Heart left ventricle (tissue), 16 donors: ENCODE measurements around the gene CBLB. TPM values are rescaled to one million over a fixed set of nuclear protein-coding genes. Genes with fewer than 3 reads are reported as not detected.

Experiments
- ATAC-seq, 4 donors: fragments of 200-7000 bp; cut with Tn5 transposase; one replicate each; pipeline ENCODE4 v1.9.1; 2020 to 2022; ENCODE audit warnings: moderate library complexity in 4 of 4, mild to moderate bottlenecking in 3 of 4, moderate number of reproducible peaks in 1 of 4
- DNase-seq, 5 donors: peaks; one replicate each; pipeline ENCODE4 v3.0.0-alpha.2; 2020
- H3K27ac ChIP-seq, 12 donors: fragments of 200-600 bp; sonication (generic) in 4 of 12; one replicate each; pipeline versions ENCODE4 v1.5.0 to v1.8.0; 2016 to 2022; ENCODE audit warnings: mild to moderate bottlenecking in 2 of 12
- H3K27me3 ChIP-seq, 9 donors: fragments of 200-600 bp; sonication (generic) in 2 of 9; one replicate each; pipeline versions ENCODE4 v1.5.1 to v1.8.0; 2016 to 2022; ENCODE audit warnings: mild to moderate bottlenecking in 3 of 9
- H3K36me3 ChIP-seq, 9 donors: fragments of 200-600 bp; sonication (generic) in 2 of 9; one replicate each; pipeline versions ENCODE4 v1.5.0 to v1.8.0; 2018 to 2022; ENCODE audit warnings: mild to moderate bottlenecking in 2 of 9
- H3K4me1 ChIP-seq, 12 donors: fragments of 200-600 bp; sonication (generic) in 4 of 12; one replicate each; pipeline versions ENCODE4 v1.5.0 to v1.8.0; 2016 to 2022; ENCODE audit warnings: mild to moderate bottlenecking in 3 of 12
- H3K4me3 ChIP-seq, 12 donors: fragments of 200-600 bp; sonication (generic) in 4 of 12; one replicate each; pipeline versions ENCODE4 v1.5.0 to v1.8.0; 2017 to 2022; ENCODE audit warnings: mild to moderate bottlenecking in 9 of 12, moderate library complexity in 4 of 12
- H3K9me3 ChIP-seq, 12 donors: fragments of 200-600 bp; sonication (generic) in 4 of 12; one replicate each; pipeline versions ENCODE4 v1.5.0 to v1.8.0; 2016 to 2022; ENCODE audit warnings: mild to moderate bottlenecking in 1 of 12
- POLR2A ChIP-seq, 2 donors: fragments of 450-650 bp; IDR thresholded peaks; one replicate each; pipeline ENCODE4 v1.6.1; 2017; ENCODE audit warnings: antibody characterized with exemption in 2 of 2, mild to moderate bottlenecking in 2 of 2, moderate library complexity in 2 of 2
- WGBS, 4 donors: extraction: QIAGEN DNeasy Blood & Tissue Kit in 2 of 4; methylation state at CpG; one replicate each; pipeline versions ENCODE4 v1.1.5 to v1.1.7; 2013 to 2018; 5-methylcytosine and 5-hydroxymethylcytosine counted together
- intact Hi-C, 10 donors: fragments of 100-400 bp; cut with DNase I; formaldehyde crosslinking; loops; one replicate each; pipeline versions ENCODE4 v1.11.1 to v1.14.2; 2022
- polyA plus RNA-seq, 2 donors: library from polyadenylated mRNA; stranded (reverse); fragments of 200-250 nt; gene quantifications; one replicate each; pipeline ENCODE4 v1.2.3, GENCODE V29; 2013
- total RNA-seq, 9 donors: library from RNA; depleted of rRNA in 2 of 9; stranded (reverse); fragments of >200 nt in 2 of 9; fragmentation: NEBNext Ultra II Directional in 3 of 9; extraction: Animal tissue kit (Norgen Biotek cat#: 25700) in 3 of 9; gene quantifications; one replicate each; pipeline versions ENCODE4 v1.1.0 to v1.2.4, GENCODE V29; 2016 to 2023
- TF ChIP-seq, protein P1 (sequence below), 12 donors: fragments of 200-600 bp; sonication (generic) in 4 of 12; IDR thresholded peaks; one replicate each; pipeline versions ENCODE4 v1.5.0 to v1.8.0; 2018 to 2022; ENCODE audit warnings: antibody characterized with exemption in 12 of 12, mild to moderate bottlenecking in 5 of 12
- donor health status: ischemic (EF 13 %, LVEDD 7.1; RV severe dilation, severe dysfunction).
- donor health status: healthy with polysubstance abuse.
- donor health status: DM: no; HTN: yes; CAD: no.
- donor health status: DM: no; HTN: no; CAD: no.
- donor health status: ischemic (EF 25% LVEDD 6.9; RV normal size, moderate dysfunction).
- donor health status: ischemic (EF 25% LVEDD 5.7; RV mildly dilated, moderate dysfunction).
- donor health status: healthy.
- donor health status: DM: yes; HTN: yes; CAD: no.
- donor health status: ischemic (EF 35%, LVEDD 5.7; RV mildly dilated, moderate dysfunction).
- donor health status: nonischemic (EF 11% LVEDD 7.7; RV severe dilation, severe dysfunction).
- donor health status: DM: yes; HTN: yes; CAD: no.
- donor health status: PGD.
- donor health status: ischemic (EF 29% LVEDD 5.4; RV normal size, mild dysfunction).
- donor health status: nonischemic (EF 23%, LVEDD 6.1; RV moderate dilation, normal function).

Gene CBLB
- total and polyA plus RNA-seq, 11 donors, result 18.6 to 74.4 (median 42.3) TPM

DNA sequence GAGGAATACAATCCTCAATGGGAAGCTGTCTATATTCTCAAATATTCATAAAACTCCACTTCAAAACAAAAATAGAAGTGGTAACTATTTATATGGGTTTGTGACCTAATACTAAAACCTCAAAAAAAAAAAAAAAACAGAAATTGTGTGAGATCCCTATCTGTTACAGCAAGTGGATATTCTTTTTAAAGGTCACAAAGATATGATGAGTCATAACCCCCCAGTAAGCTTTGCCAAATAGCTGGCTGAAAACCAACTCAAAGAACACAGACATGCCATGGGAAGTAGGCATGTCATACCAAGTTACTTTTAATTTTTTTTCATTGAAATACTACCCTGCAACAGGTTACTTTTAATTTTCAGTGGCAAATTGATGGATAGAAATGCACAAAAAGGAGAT lies 62.5 kb downstream of the CBLB start:
- DNase-seq (peak in 1 of 5 donors; percentile 22), ATAC-seq (peak; percentile 29 to 64 (median 53))
- H3K4me1 ChIP-seq, result peaks cover 0 to 73% (median 41%) of the 10 kb centered on the region in 12 donors
- H3K9me3 ChIP-seq, result no peaks in the 10 kb centered on the region
- TF ChIP-seq, protein P1, sequence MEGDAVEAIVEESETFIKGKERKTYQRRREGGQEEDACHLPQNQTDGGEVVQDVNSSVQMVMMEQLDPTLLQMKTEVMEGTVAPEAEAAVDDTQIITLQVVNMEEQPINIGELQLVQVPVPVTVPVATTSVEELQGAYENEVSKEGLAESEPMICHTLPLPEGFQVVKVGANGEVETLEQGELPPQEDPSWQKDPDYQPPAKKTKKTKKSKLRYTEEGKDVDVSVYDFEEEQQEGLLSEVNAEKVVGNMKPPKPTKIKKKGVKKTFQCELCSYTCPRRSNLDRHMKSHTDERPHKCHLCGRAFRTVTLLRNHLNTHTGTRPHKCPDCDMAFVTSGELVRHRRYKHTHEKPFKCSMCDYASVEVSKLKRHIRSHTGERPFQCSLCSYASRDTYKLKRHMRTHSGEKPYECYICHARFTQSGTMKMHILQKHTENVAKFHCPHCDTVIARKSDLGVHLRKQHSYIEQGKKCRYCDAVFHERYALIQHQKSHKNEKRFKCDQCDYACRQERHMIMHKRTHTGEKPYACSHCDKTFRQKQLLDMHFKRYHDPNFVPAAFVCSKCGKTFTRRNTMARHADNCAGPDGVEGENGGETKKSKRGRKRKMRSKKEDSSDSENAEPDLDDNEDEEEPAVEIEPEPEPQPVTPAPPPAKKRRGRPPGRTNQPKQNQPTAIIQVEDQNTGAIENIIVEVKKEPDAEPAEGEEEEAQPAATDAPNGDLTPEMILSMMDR (IDR thresholded peaks at IDR 0.05), result no peak
- no peak for TF ChIP-seq POLR2A (IDR thresholded peaks at IDR 0.05)
- H3K36me3 ChIP-seq, result no peaks in the 10 kb centered on the region
- H3K27ac ChIP-seq, result peak overlapping the region in 9 of 12 donors; percentile 5 to 64 (median 39)
- H3K27me3 ChIP-seq, result no peaks in the 10 kb centered on the region
- H3K4me3 ChIP-seq, result no peak overlapping the region
- intact Hi-C loops, result no loop called here

DNA sequence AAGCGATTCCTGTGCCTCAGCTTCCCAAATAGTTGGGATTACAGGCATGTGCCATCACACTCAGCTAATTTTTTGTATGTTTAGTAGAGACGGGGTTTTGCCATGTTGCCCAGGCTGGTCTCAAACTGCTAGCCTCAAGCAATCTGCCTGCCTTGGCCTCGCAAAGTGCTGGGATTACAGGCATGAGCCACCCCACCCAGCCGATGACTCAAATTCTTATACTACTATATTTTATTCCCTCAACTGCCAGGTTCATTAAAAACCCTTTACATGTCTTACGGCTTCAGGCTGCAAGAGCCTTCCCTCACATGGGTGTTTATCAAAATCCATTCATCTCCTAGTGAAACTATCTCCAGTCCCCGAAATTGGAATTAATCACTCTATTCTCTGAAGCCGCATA lies 63.4 kb downstream of the CBLB start:
- intact Hi-C loops, result no loop called here
- H3K36me3 ChIP-seq, result no peaks in the 10 kb centered on the region
- peaks cover 3 to 72% (median 38%) of the 10 kb centered on the region in 12 donors for H3K4me1 ChIP-seq
- no peak for ATAC-seq
- 81 to 89% (median 85%) methylated on average over 7 of the region's 7 CpGs for WGBS, 4 donors
- H3K27ac ChIP-seq, result peak overlapping the region in 6 of 12 donors; percentile 17 to 64 (median 42)
- TF ChIP-seq, protein P1 (IDR thresholded peaks at IDR 0.05), result no peak
- TF ChIP-seq POLR2A (IDR thresholded peaks at IDR 0.05), result no peak
- no peak overlapping the region for H3K4me3 ChIP-seq
- no peaks in the 10 kb centered on the region for H3K27me3 ChIP-seq
- DNase-seq, result no peak
- no peaks in the 10 kb centered on the region for H3K9me3 ChIP-seq

DNA sequence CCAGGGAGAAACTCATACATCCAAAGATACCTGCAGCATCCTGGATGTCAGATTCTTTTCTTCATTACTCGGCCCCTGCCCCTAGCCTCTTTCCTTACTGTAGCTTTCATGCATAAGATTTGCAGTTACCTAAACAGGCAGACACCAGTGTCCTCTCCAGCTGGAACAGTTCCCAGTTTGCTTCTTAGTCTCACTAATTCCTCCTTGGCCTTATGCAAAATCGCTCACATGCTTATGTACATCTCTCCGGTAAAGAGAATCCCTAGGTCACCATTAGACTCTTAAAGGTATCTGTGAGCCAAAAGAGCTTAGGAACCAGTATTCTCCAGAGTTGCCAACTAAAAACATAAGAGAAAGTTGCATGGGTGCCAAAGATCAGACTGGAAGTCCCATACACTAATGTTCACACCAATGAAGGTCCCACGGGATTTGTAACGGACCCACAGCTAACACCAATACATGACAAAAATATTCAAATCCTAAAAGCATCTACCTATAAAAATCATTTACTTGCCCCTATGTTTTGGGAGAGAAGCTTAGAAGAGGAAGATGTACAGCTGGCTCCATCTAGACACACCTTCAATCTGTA lies 66.6 kb downstream of the CBLB start:
- ATAC-seq, result peak in 2 of 4 donors; percentile 5 to 26
- whole genome bisulfite sequencing, 4 donors, result 59 to 67% (median 61%) methylated on average over 5 of the region's 5 CpGs
- Histone ChIP-seq H3K4me1 (peaks cover 0 to 77% (median 35%) of the 10 kb centered on the region in 12 donors), H3K27ac (peak overlapping the region in 6 of 12 donors; percentile 17 to 44 (median 24)), H3K36me3 (no peaks in the 10 kb centered on the region), H3K4me3 (no peak overlapping the region), H3K27me3 (no peaks in the 10 kb centered on the region), H3K9me3 (no peaks in the 10 kb centered on the region)
- intact Hi-C loops, result no loop called here
- DNase-seq, result no peak
- TF ChIP-seq, protein P1 (IDR thresholded peaks at IDR 0.05), result no peak
- TF ChIP-seq POLR2A (IDR thresholded peaks at IDR 0.05), result no peak

DNA sequence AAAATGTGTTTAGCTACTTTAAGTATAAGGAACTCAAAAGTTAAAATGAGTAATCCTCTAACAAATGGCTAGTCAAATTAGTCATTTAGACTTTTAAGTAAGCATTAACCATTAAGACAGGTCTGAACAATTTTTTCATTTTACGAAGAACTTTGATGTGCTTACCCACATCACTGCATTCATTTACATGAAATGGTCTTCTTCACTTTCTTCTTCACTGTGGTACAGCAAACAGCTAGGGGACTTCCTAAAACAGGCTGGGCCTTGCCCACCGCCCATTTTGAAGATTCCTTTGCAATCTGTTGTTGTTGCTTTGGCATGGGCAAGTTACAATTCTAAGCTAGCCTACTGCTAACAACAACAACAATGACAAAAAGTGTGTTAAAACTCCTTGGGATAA lies 67.4 kb downstream of the CBLB start:
- Histone ChIP-seq H3K4me3 (no peak overlapping the region), H3K27me3 (no peaks in the 10 kb centered on the region), H3K4me1 (peaks cover 0 to 69% (median 31%) of the 10 kb centered on the region in 12 donors), H3K27ac (peak overlapping the region in 7 of 12 donors; percentile 3 to 46 (median 24)), H3K36me3 (no peaks in the 10 kb centered on the region), H3K9me3 (peaks cover 0 to 1% (median 0%) of the 10 kb centered on the region in 12 donors)
- TF ChIP-seq, protein P1 (IDR thresholded peaks at IDR 0.05), result no peak
- no peak for TF ChIP-seq POLR2A (IDR thresholded peaks at IDR 0.05)
- 92 to 97% (median 94%) methylated on average over 2 of the region's 2 CpGs for WGBS, 4 donors
- DNase-seq, result no peak
- ATAC-seq, result no peak
- intact Hi-C loops, result no loop called here
